Esophagus squamous epithelium (tissue), 5 donors: ENCODE measurements around the gene NOM1. TPM values are rescaled to one million over a fixed set of nuclear protein-coding genes. Genes with fewer than 3 reads are reported as not detected.

ENCODE experiments used
- DNase-seq: peaks from one replicate; lab custom pipeline; 2025; lab: John Stamatoyannopoulos, UW
- H3K27ac ChIP-seq, 4 donors: fragments of 200-600 bp; sonication (generic); one replicate each; pipeline ENCODE4 v1.5.1; 2016 to 2019; ENCODE audit warnings: mild to moderate bottlenecking in 1 of 4
- H3K27me3 ChIP-seq, 4 donors: fragments of 200-600 bp; sonication (generic); 1 replicate in 3 of 4; 2 replicates in 1 of 4; pipeline versions ENCODE4 v1.5.1 to v1.6.0; 2017 to 2021; ENCODE audit warnings: antibody characterized with exemption in 1 of 4
- H3K36me3 ChIP-seq, 3 donors: fragments of 200-600 bp; sonication (generic); one replicate each; pipeline ENCODE4 v1.5.1; 2016 to 2019
- H3K4me1 ChIP-seq, 3 donors: fragments of 200-600 bp; sonication (generic); one replicate each; pipeline ENCODE4 v1.5.1; 2017 to 2019
- H3K4me3 ChIP-seq, 4 donors: fragments of 200-600 bp; sonication (generic); 1 replicate in 3 of 4; 2 replicates in 1 of 4; pipeline ENCODE4 v1.5.1; 2016 to 2019; ENCODE audit warnings: mild to moderate bottlenecking in 2 of 4, moderate library complexity in 1 of 4
- H3K9me3 ChIP-seq, 3 donors: fragments of 200-600 bp; sonication (generic); one replicate each; pipeline ENCODE4 v1.5.1; 2016 to 2019
- CTCF ChIP-seq, 6 experiments: fragments of 450-650 bp in 4 of 6; fragments of 200-600 bp in 2 of 6; sonication (generic) in 2 of 6; IDR thresholded peaks; one replicate each; pipeline ENCODE4 v1.5.1; 2016 to 2019; ENCODE audit warnings: antibody characterized with exemption in 6 of 6, mild to moderate bottlenecking in 4 of 6, moderate library complexity in 4 of 6
- POLR2A ChIP-seq, 4 donors: fragments of 450-650 bp; IDR thresholded peaks; one replicate each; pipeline ENCODE4 v1.6.1; 2017; ENCODE audit warnings: antibody characterized with exemption in 4 of 4, mild to moderate bottlenecking in 4 of 4, moderate library complexity in 3 of 4
- WGBS, 2 donors: methylation state at CpG; one replicate each; pipeline ENCODE4 v1.1.5; 2018; 5-methylcytosine and 5-hydroxymethylcytosine counted together
- intact Hi-C: fragments of 100-400 bp; cut with DNase I; formaldehyde crosslinking; loops from one replicate; pipeline ENCODE4 v1.15.0; 2022
- total RNA-seq, 4 donors: library from RNA; depleted of rRNA; stranded (reverse); fragments of >200 nt; gene quantifications; one replicate each; pipeline ENCODE4 v1.1.0, GENCODE V29; 2016
- donor health status: DM: yes; HTN: yes; CAD: no.

Gene NOM1
- total RNA-seq, 4 donors from 2014 or later: 4.6 to 26.9 (median 17.8) TPM

DNA sequence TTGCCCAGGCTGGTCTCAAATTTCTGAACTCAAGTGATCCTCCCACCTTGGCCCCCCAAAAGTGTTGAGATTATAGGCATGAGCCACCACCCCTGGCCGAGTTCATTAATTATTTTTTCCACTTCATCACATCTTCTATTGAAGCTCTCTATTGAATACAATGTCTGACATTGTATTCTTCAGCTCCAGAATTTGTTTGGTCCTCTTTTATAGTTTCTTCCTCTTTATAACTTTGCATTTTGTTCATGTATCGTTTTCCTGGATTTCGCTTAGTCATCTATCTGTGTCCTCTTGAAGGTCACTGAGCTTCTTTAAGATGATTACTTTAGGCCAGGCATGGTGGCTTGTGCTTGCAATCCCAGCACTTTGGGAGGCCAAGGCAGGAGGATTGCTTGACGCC, 30.2 kb downstream of the NOM1 start:
- TF ChIP-seq POLR2A (IDR thresholded peaks at IDR 0.05): no peak
- TF ChIP-seq CTCF (IDR thresholded peaks at IDR 0.05): no peak
- H3K4me3 ChIP-seq: no peak overlapping the region
- H3K36me3 ChIP-seq: peaks cover 0 to 39% (median 0%) of the 10 kb centered on the region in 3 donors
- H3K4me1 ChIP-seq: no peaks in the 10 kb centered on the region
- no peak overlapping the region for H3K27ac ChIP-seq
- WGBS, 2 donors: 90 to 92% methylated on average over 4 of the region's 4 CpGs
- intact Hi-C loops: no loop called here
- no peaks in the 10 kb centered on the region for H3K27me3 ChIP-seq
- DNase-seq: no peak
- peaks cover 0 to 13% (median 0%) of the 10 kb centered on the region in 3 donors for H3K9me3 ChIP-seq

- H3K9me3 ChIP-seq: peaks cover 0 to 6% (median 0%) of the 10 kb centered on the region in 3 donors
- H3K4me1 ChIP-seq: no peaks in the 10 kb centered on the region
- no peak for DNase-seq
- H3K27ac ChIP-seq: peak overlapping the region in 2 of 4 donors; percentile 26 to 36
- peak overlapping the region in 1 of 4 donors; percentile 3 for H3K4me3 ChIP-seq
- WGBS, 2 donors: 64 to 66% methylated on average over 11 to 14 of the region's 14 CpGs
- TF ChIP-seq CTCF (IDR thresholded peaks at IDR 0.05) (no peak), POLR2A (IDR thresholded peaks at IDR 0.05) (no peak)
- H3K27me3 ChIP-seq: peaks cover 0 to 10% (median 0%) of the 10 kb centered on the region in 4 donors
- H3K36me3 ChIP-seq: peaks cover 0 to 16% (median 0%) of the 10 kb centered on the region in 3 donors
- intact Hi-C loops: no loop called here
Measured at GRCh38 chr7:156984174-156984891, 34.8 kb downstream of the NOM1 start.

- WGBS, 2 donors: 87 to 90% methylated on average over 6 to 26 of the region's 29 CpGs
Measured at GRCh38 chr7:156985101-156985992, 35.8 kb downstream of the NOM1 start.

GRCh38 chr7:156986378-156986777, 36.9 kb downstream of the NOM1 start:
- Histone ChIP-seq H3K27me3 (peaks cover 0 to 28% (median 0%) of the 10 kb centered on the region in 4 donors), H3K4me3 (no peak overlapping the region), H3K27ac (no peak overlapping the region), H3K9me3 (no peaks in the 10 kb centered on the region), H3K36me3 (peaks cover 0 to 6% (median 0%) of the 10 kb centered on the region in 3 donors), H3K4me1 (no peaks in the 10 kb centered on the region)
- 83 to 86% methylated on average over 5 to 8 of the region's 8 CpGs for WGBS, 2 donors
- TF ChIP-seq CTCF (IDR thresholded peaks at IDR 0.05): no peak
- no peak for TF ChIP-seq POLR2A (IDR thresholded peaks at IDR 0.05)
- intact Hi-C loops: no loop called here
- no peak for DNase-seq

More at GRCh38 chr7:156985101-156985992, 35.8 kb downstream of the NOM1 start:
- peaks cover 0 to 19% (median 0%) of the 10 kb centered on the region in 4 donors for H3K27me3 ChIP-seq
- peak overlapping the region in 1 of 4 donors; percentile 36 for H3K27ac ChIP-seq
- peaks cover 0 to 10% (median 0%) of the 10 kb centered on the region in 3 donors for H3K36me3 ChIP-seq
- DNase-seq: no peak
- no peak overlapping the region for H3K4me3 ChIP-seq
- H3K4me1 ChIP-seq: no peaks in the 10 kb centered on the region
- H3K9me3 ChIP-seq: no peaks in the 10 kb centered on the region
- no peak for TF ChIP-seq POLR2A (IDR thresholded peaks at IDR 0.05)
- intact Hi-C loops: no loop called here

- no peak for DNase-seq
Measured at GRCh38 chr7:156988343-156989185, 39.1 kb downstream of the NOM1 start.

More at GRCh38 chr7:156988343-156989185, 39.1 kb downstream of the NOM1 start:
- Histone ChIP-seq H3K4me1 (no peaks in the 10 kb centered on the region), H3K4me3 (no peak overlapping the region), H3K27ac (no peak overlapping the region), H3K36me3 (no peaks in the 10 kb centered on the region), H3K9me3 (no peaks in the 10 kb centered on the region), H3K27me3 (peaks cover 0 to 50% (median 0%) of the 10 kb centered on the region in 4 donors)
- intact Hi-C loops: no loop called here
- 76% methylated on average over 17 to 20 of the region's 27 CpGs for WGBS, 2 donors
- no peak for TF ChIP-seq POLR2A (IDR thresholded peaks at IDR 0.05)
- no peak for TF ChIP-seq CTCF (IDR thresholded peaks at IDR 0.05)
